Stromal cell of bone marrow (primary cell): ENCODE data around the gene GAA.

Experiments
- DNase-seq: peaks from one replicate; pipeline ENCODE4 v3.0.0-alpha.2; 2012; ENCODE audit warnings: low read depth

The GAA gene

GRCh38 chr17:80104321-80104955 lies 3.1 kb downstream of the GAA start:
- DNase-seq, result no peak

GRCh38 chr17:80104956-80105375 lies 3.6 kb downstream of the GAA start:
- no peak for DNase-seq

- DNase-seq, result no peak
These were observed 4.4 kb downstream of the GAA start for GRCh38 chr17:80105762-80106161.

- no peak for DNase-seq
These were observed 4.8 kb downstream of the GAA start for GRCh38 chr17:80106176-80106575.

GRCh38 chr17:80106751-80107150 lies 5.4 kb downstream of the GAA start:
- DNase-seq, result no peak

GRCh38 chr17:80107231-80108021 lies 6.0 kb downstream of the GAA start:
- no peak for DNase-seq

GRCh38 chr17:80108036-80108971 lies 6.9 kb downstream of the GAA start:
- DNase-seq, result no peak

- no peak for DNase-seq
These were observed 7.8 kb downstream of the GAA start for GRCh38 chr17:80109066-80109660.

- DNase-seq, result no peak
These were observed 8.5 kb downstream of the GAA start for GRCh38 chr17:80109713-80110446.

- no peak for DNase-seq
These were observed 9.0 kb downstream of the GAA start for GRCh38 chr17:80110447-80110812.

GRCh38 chr17:80110927-80111701 lies 9.7 kb downstream of the GAA start:
- no peak for DNase-seq

GRCh38 chr17:80111702-80112470 lies 10.5 kb downstream of the GAA start:
- no peak for DNase-seq

- DNase-seq, result no peak
These were observed 11.2 kb downstream of the GAA start for GRCh38 chr17:80112471-80113032.

- no peak for DNase-seq
These were observed 11.7 kb downstream of the GAA start for GRCh38 chr17:80113033-80113484.

GRCh38 chr17:80114758-80115157 lies 13.4 kb downstream of the GAA start:
- no peak for DNase-seq

GRCh38 chr17:80115159-80115558 lies 13.8 kb downstream of the GAA start:
- DNase-seq, result no peak

GRCh38 chr17:80116276-80116920 lies 15.0 kb downstream of the GAA start:
- no peak for DNase-seq

GRCh38 chr17:80116921-80117380 lies 15.6 kb downstream of the GAA start:
- DNase-seq, result no peak
